Ishikawa (cell line): Measurements from ENCODE around the gene EDIL3.

ENCODE experiments used
- CEBPB ChIP-seq: IDR thresholded peaks from 2 replicates; pipeline ENCODE4 v1.6.1; 2012
- CREB1 ChIP-seq: IDR thresholded peaks from 2 replicates; pipeline ENCODE4 v1.6.1; 2012; ENCODE audit warnings: low read depth
- EGR1 ChIP-seq: IDR thresholded peaks from 2 replicates; pipeline ENCODE4 v1.6.1; 2012
- EP300 ChIP-seq: IDR thresholded peaks from 2 replicates; pipeline ENCODE4 v1.6.1; 2012; ENCODE audit warnings: borderline replicate concordance
- FOXM1 ChIP-seq: IDR thresholded peaks from 2 replicates; pipeline ENCODE4 v1.6.1; 2012; ENCODE audit warnings: low read depth, borderline replicate concordance
- MAX ChIP-seq: IDR thresholded peaks from 2 replicates; pipeline ENCODE4 v1.6.1; 2012
- NFIC ChIP-seq: IDR thresholded peaks from 2 replicates; pipeline ENCODE4 v1.6.1; 2012
- RAD21 ChIP-seq: IDR thresholded peaks from 2 replicates; pipeline ENCODE4 v1.6.1; 2012; ENCODE audit warnings: low read depth
- REST ChIP-seq: IDR thresholded peaks from 2 replicates; pipeline ENCODE4 v1.6.1; 2012; ENCODE audit warnings: low read depth, mild to moderate bottlenecking
- TAF1 ChIP-seq: IDR thresholded peaks from 2 replicates; pipeline ENCODE4 v1.6.1; 2012; ENCODE audit warnings: low read depth, mild to moderate bottlenecking
- TCF12 ChIP-seq: IDR thresholded peaks from 2 replicates; pipeline ENCODE4 v1.6.1; 2012; ENCODE audit warnings: low read depth
- TEAD4 ChIP-seq: IDR thresholded peaks from 2 replicates; pipeline ENCODE4 v1.6.1; 2012
- USF1 ChIP-seq: IDR thresholded peaks from 2 replicates; pipeline ENCODE4 v1.6.1; 2012
- YY1 ChIP-seq: IDR thresholded peaks from 2 replicates; pipeline ENCODE4 v1.6.1; 2012; ENCODE audit warnings: low read depth
- ZBTB7A ChIP-seq: IDR thresholded peaks from 2 replicates; pipeline ENCODE4 v1.6.1; 2012; ENCODE audit warnings: low read depth

Gene EDIL3

GRCh38 chr5:84259283-84260045 is 125.2 kb downstream of the EDIL3 start:
- TF ChIP-seq NFIC (no peak), ZBTB7A (no peak), CEBPB (no peak), MAX (no peak), FOXM1 (no peak), EGR1 (no peak), TCF12 (no peak), TEAD4 (no peak), RAD21 (no peak), TAF1 (no peak), USF1 (no peak), CREB1 (no peak)

- TF ChIP-seq EP300 (no peak), MAX (no peak), EGR1 (no peak), REST (no peak), CEBPB (no peak), TAF1 (no peak), ZBTB7A (no peak), USF1 (no peak), NFIC (no peak), YY1 (no peak), TCF12 (no peak), FOXM1 (no peak), CREB1 (no peak), RAD21 (no peak), TEAD4 (no peak)
Measured at GRCh38 chr5:84257061-84257460, 127.6 kb downstream of the EDIL3 start.

GRCh38 chr5:84255315-84255714 is 129.4 kb downstream of the EDIL3 start:
- TF ChIP-seq MAX (no peak), RAD21 (peak; percentile 23; the same call in 1 of the 2 replicates), USF1 (no peak)

GRCh38 chr5:84253946-84254345 is 130.7 kb downstream of the EDIL3 start:
- TF ChIP-seq ZBTB7A, result no peak
- TF ChIP-seq MAX, result no peak
- TF ChIP-seq RAD21, result no peak
- TF ChIP-seq NFIC, result no peak
- TF ChIP-seq USF1, result no peak
- TF ChIP-seq TEAD4, result no peak
- TF ChIP-seq CEBPB, result no peak
- no peak for TF ChIP-seq EGR1
- TF ChIP-seq REST, result no peak
- no peak for TF ChIP-seq CREB1
- TF ChIP-seq TAF1, result no peak
- TF ChIP-seq FOXM1, result no peak
- no peak for TF ChIP-seq TCF12
- no peak for TF ChIP-seq EP300
- TF ChIP-seq YY1, result no peak

- TF ChIP-seq FOXM1, result no peak
- TF ChIP-seq TAF1, result no peak
- TF ChIP-seq ZBTB7A, result no peak
- no peak for TF ChIP-seq NFIC
- TF ChIP-seq EGR1, result no peak
- TF ChIP-seq USF1, result no peak
- TF ChIP-seq RAD21, result no peak
- TF ChIP-seq REST, result no peak
Measured at GRCh38 chr5:84251503-84251902, 133.2 kb downstream of the EDIL3 start.
